Measurements from ENCODE around the gene SDF2. TPM values are rescaled to one million over a fixed set of nuclear protein-coding genes. Genes with fewer than 3 reads are reported as not detected.

SDF2 gene
- total and polyA plus RNA-seq, 9 of the 15 experiments (the other 6 are each of a cell fraction or from before 2014, with no cell fraction given), result 41.2 to 132 (median 65.6) TPM

DNA sequence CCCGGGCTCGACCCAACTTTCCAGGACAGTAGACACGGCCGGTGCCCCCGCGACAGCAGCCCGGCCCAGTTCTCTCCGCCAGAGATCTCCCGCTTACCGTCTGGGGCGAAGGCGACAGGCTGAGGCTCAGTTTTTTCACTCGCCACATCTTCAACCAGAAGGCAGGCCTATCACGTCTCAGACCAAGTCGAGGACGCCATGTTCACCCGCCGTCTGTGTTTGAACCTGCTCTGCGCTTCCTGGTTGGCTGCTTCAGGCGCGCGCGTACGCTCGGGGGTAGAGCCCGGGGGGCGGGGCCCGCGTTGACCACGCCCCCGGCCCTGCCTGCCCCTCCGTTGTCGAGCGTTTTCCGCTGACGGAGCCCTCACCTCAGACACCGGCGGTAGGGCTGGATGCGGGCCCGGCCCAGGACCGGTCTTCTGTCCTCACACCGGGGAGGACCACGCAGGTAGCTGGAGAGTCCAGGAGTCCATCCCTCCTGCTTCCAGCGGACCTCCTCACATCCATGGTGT is 62.9 kb downstream of the SDF2 start, which contains the start of gene SPAG5 (continued):
- TF ChIP-seq CTCFL (IDR thresholded peaks at IDR 0.05; ENCODE audit: borderline replicate concordance, insufficient read depth, low read depth, low read length, poor library complexity, severe bottlenecking) (no peak), ZNF79 (CRISPR knock-in tag; IDR thresholded peaks at IDR 0.05; ENCODE audit: low read depth) (no peak), RERE (CRISPR knock-in tag; IDR thresholded peaks at IDR 0.05; ENCODE audit: borderline replicate concordance) (no peak), MYNN (IDR thresholded peaks at IDR 0.05) (no peak; the same call in 1 of the 2 replicates), MYNN (CRISPR knock-in tag; IDR thresholded peaks at IDR 0.05) (no peak), RUNX1 (IDR thresholded peaks at IDR 0.05; ENCODE audit: low read depth) (no peak; the same call in 1 of the 2 replicates), SIRT6 (IDR thresholded peaks at IDR 0.05; ENCODE audit: low read depth, low read length) (no peak), HNRNPK (IDR thresholded peaks at IDR 0.05; ENCODE audit: low read depth, low read length, poor library complexity, severe bottlenecking) (no peak), ZNF407 (IDR thresholded peaks at IDR 0.05; ENCODE audit: low read depth) (no peak), ZNF354B (CRISPR knock-in tag; IDR thresholded peaks at IDR 0.05) (no peak), ZNF431 (CRISPR knock-in tag; IDR thresholded peaks at IDR 0.05) (0 out of 2 replicates have a peak, but pooled peaks have one; percentile 79)
